Uterus (tissue), 4 donors: ENCODE measurements around the gene XRN1. TPM values are rescaled to one million over a fixed set of nuclear protein-coding genes. Genes with fewer than 3 reads are reported as not detected.
A peak's percentile ranks its signal among the peaks of the same experiment; 100 is the strongest.

Source experiments
- DNase-seq, 2 donors: peaks; one replicate each; pipeline ENCODE4 v3.0.0-alpha.2; 2019 to 2020
- H3K27ac ChIP-seq, 2 donors: fragments of 200-600 bp; sonication (generic); 1 replicate in 1 of 2; 2 replicates in 1 of 2; pipeline ENCODE4 v1.5.1; 2016 to 2018
- H3K27me3 ChIP-seq, 2 donors: fragments of 200-600 bp; sonication (generic); one replicate each; pipeline ENCODE4 v1.5.1; 2018 to 2019; ENCODE audit warnings: control low read depth in 1 of 2
- H3K36me3 ChIP-seq, 2 donors: fragments of 200-600 bp; sonication (generic); one replicate each; pipeline ENCODE4 v1.5.1; 2019; ENCODE audit warnings: control low read depth in 1 of 2
- H3K4me1 ChIP-seq, 2 donors: fragments of 200-600 bp; sonication (generic); one replicate each; pipeline ENCODE4 v1.5.1; 2018 to 2019; ENCODE audit warnings: control low read depth in 1 of 2
- H3K4me3 ChIP-seq, 2 donors: fragments of 200-600 bp; sonication (generic); 1 replicate in 1 of 2; 2 replicates in 1 of 2; pipeline ENCODE4 v1.5.1; 2018 to 2019; ENCODE audit warnings: mild to moderate bottlenecking in 1 of 2
- H3K9me3 ChIP-seq, 2 donors: fragments of 200-600 bp; sonication (generic); one replicate each; pipeline ENCODE4 v1.5.1; 2019; ENCODE audit warnings: control low read depth in 1 of 2
- CTCF ChIP-seq, 4 experiments: fragments of 200-600 bp in 2 of 4; fragments of 450-650 bp in 2 of 4; sonication (generic) in 2 of 4; IDR thresholded peaks; one replicate each; pipeline ENCODE4 v1.5.1; 2016 to 2019; ENCODE audit warnings: antibody characterized with exemption in 4 of 4, mild to moderate bottlenecking in 2 of 4, moderate library complexity in 1 of 4
- POLR2A ChIP-seq, 2 donors: fragments of 450-650 bp; IDR thresholded peaks; one replicate each; pipeline ENCODE4 v1.6.1; 2016; ENCODE audit warnings: antibody characterized with exemption in 2 of 2, mild to moderate bottlenecking in 1 of 2, moderate library complexity in 1 of 2
- intact Hi-C: fragments of 100-400 bp; cut with DNase I; formaldehyde crosslinking; loops from one replicate; pipeline ENCODE4 v1.15.1; 2023; ENCODE audit warnings: low total_unique reads
- total RNA-seq, 4 donors: library from RNA; depleted of rRNA in 3 of 4; stranded (reverse); fragments of >200 nt in 3 of 4; gene quantifications; one replicate each; pipeline versions ENCODE4 v1.1.0 to v1.2.4, GENCODE V29; 2014 to 2023
- donor health status: DM: yes; HTN: yes; CAD: no.

The XRN1 gene
- total RNA-seq = 10 to 100 TPM; 24.6 to 95.3 (median 59.4) TPM

GRCh38 chr3:142447852-142448823, at the start of gene XRN1:
XRN1 (minus strand) TSS chr3:142448037; CDS start chr3:142447944, 93 bp downstream.
- Histone ChIP-seq H3K9me3 (no peaks in the 10 kb centered on the region), H3K36me3 (no peaks in the 10 kb centered on the region), H3K27me3 (no peaks in the 10 kb centered on the region), H3K4me3 (peak within 1 kb of the TSS; percentile 87 to 94), H3K27ac (peak within 1 kb of the TSS; percentile 93 to 98), H3K4me1 (peaks cover 0 to under 1% of the 10 kb centered on the region in 2 donors)
- peak; percentile 55 to 60 for TF ChIP-seq POLR2A (IDR thresholded peaks at IDR 0.05)
- TF ChIP-seq CTCF (IDR thresholded peaks at IDR 0.05) = no peak
- intact Hi-C loops = no loop called here
- DNase-seq = peak; percentile 94 to 97

- Histone ChIP-seq H3K36me3 (no peaks in the 10 kb centered on the region), H3K27ac (no peak overlapping the region), H3K4me1 (no peaks in the 10 kb centered on the region), H3K27me3 (no peaks in the 10 kb centered on the region), H3K4me3 (no peak overlapping the region), H3K9me3 (no peaks in the 10 kb centered on the region)
- no peak for DNase-seq
- intact Hi-C loops = no loop called here
- TF ChIP-seq POLR2A (IDR thresholded peaks at IDR 0.05) (no peak), CTCF (IDR thresholded peaks at IDR 0.05) (no peak)
Observed at GRCh38 chr3:142495103-142495502, 47.3 kb upstream of the XRN1 start.

GRCh38 chr3:142492184-142492583, 44.3 kb upstream of the XRN1 start:
- Histone ChIP-seq H3K36me3 (no peaks in the 10 kb centered on the region), H3K27ac (no peak overlapping the region), H3K9me3 (no peaks in the 10 kb centered on the region), H3K4me3 (no peak overlapping the region), H3K27me3 (no peaks in the 10 kb centered on the region), H3K4me1 (no peaks in the 10 kb centered on the region)
- intact Hi-C loops = no loop called here
- no peak for DNase-seq
- TF ChIP-seq CTCF (IDR thresholded peaks at IDR 0.05) = no peak
- TF ChIP-seq POLR2A (IDR thresholded peaks at IDR 0.05) = no peak

- H3K4me1 ChIP-seq = no peaks in the 10 kb centered on the region
- no peak overlapping the region for H3K4me3 ChIP-seq
- no peak overlapping the region for H3K27ac ChIP-seq
- intact Hi-C loops = no loop called here
- H3K9me3 ChIP-seq = no peaks in the 10 kb centered on the region
- TF ChIP-seq CTCF (IDR thresholded peaks at IDR 0.05) (no peak), POLR2A (IDR thresholded peaks at IDR 0.05) (no peak)
- H3K27me3 ChIP-seq = no peaks in the 10 kb centered on the region
- no peak for DNase-seq
- no peaks in the 10 kb centered on the region for H3K36me3 ChIP-seq
Observed at GRCh38 chr3:142489572-142490323, 41.9 kb upstream of the XRN1 start.
